ENCODE results near the gene GLB1L3. TPM values are rescaled to one million over a fixed set of nuclear protein-coding genes. Genes with fewer than 3 reads are reported as not detected.
"Not testable (repeated sequence)": the region's sequence is repeated elsewhere in the genome, so short reads cannot be mapped to it uniquely, and the experiment has no call there.

Gene GLB1L3
- total RNA-seq, 2 experiments from 2014 or later = 5.2 to 6.1 TPM

- POLR2A ChIA-PET; DNase-seq; H3K27me3 Mint-ChIP-seq; H3K27ac Mint-ChIP-seq; H3K4me1 Mint-ChIP-seq; H3K4me3 Mint-ChIP-seq; ATAC-seq (ENCODE audit: low read depth): not testable (repeated sequence)
- H3K9me3 Mint-ChIP-seq = peaks cover 13% of the 10 kb centered on the region
- peaks cover 23% of the 10 kb centered on the region for H3K36me3 Mint-ChIP-seq
Measured at GRCh38 chr11:134321373-134321772, 45.2 kb downstream of the GLB1L3 start.

GRCh38 chr11:134322553-134322952, 46.4 kb downstream of the GLB1L3 start:
- no peak overlapping the region for H3K27ac Mint-ChIP-seq
- peaks cover 18% of the 10 kb centered on the region for H3K36me3 Mint-ChIP-seq
- H3K4me3 Mint-ChIP-seq = no peak overlapping the region
- H3K9me3 Mint-ChIP-seq = peaks cover 11% of the 10 kb centered on the region
- POLR2A ChIA-PET = no interaction called here
- H3K27me3 Mint-ChIP-seq = peaks cover 4% of the 10 kb centered on the region
- no peak for ATAC-seq (ENCODE audit: low read depth)
- no peak for DNase-seq
- no peaks in the 10 kb centered on the region for H3K4me1 Mint-ChIP-seq

- H3K27ac Mint-ChIP-seq = no peak overlapping the region
Measured at GRCh38 chr11:134328433-134328832, 52.3 kb downstream of the GLB1L3 start.

GRCh38 chr11:134330611-134331353, 54.6 kb downstream of the GLB1L3 start:
- Mint-ChIP-seq H3K27me3 (peaks cover 42% of the 10 kb centered on the region), H3K4me3 (peak overlapping the region; percentile 84)
- no peak for ATAC-seq (ENCODE audit: low read depth)

More at GRCh38 chr11:134328433-134328832, 52.3 kb downstream of the GLB1L3 start:
- H3K4me3 Mint-ChIP-seq = no peak overlapping the region
- POLR2A ChIA-PET = no interaction called here
- no peaks in the 10 kb centered on the region for H3K9me3 Mint-ChIP-seq
- peaks cover 36% of the 10 kb centered on the region for H3K27me3 Mint-ChIP-seq
- peaks cover 8% of the 10 kb centered on the region for H3K4me1 Mint-ChIP-seq
- ATAC-seq (ENCODE audit: low read depth) (no peak), DNase-seq (no peak)
- no peaks in the 10 kb centered on the region for H3K36me3 Mint-ChIP-seq

GRCh38 chr11:134331354-134332188, 55.4 kb downstream of the GLB1L3 start, which contains the start of gene GLB1L2:
Gene GLB1L2, plus strand, starts transcription at chr11:134331988. Its CDS starts 74 bp downstream, at chr11:134332062.
- POLR2A ChIA-PET = interaction anchor here (1.2 kb wide), 1 partner anchor 56 kb away, joined by 5 read pairs; the partner anchor contains the start of gene GLB1L3
- H3K27ac Mint-ChIP-seq = no peak within 1 kb of the TSS

More at GRCh38 chr11:134330611-134331353, 54.6 kb downstream of the GLB1L3 start:
- H3K4me1 Mint-ChIP-seq = peaks cover 8% of the 10 kb centered on the region
- H3K27ac Mint-ChIP-seq = no peak overlapping the region
- DNase-seq = no peak
- no peaks in the 10 kb centered on the region for H3K9me3 Mint-ChIP-seq
- POLR2A ChIA-PET = no interaction called here
- H3K36me3 Mint-ChIP-seq = no peaks in the 10 kb centered on the region

GRCh38 chr11:134332189-134332631, 56.0 kb downstream of the GLB1L3 start:
- H3K4me3 Mint-ChIP-seq = peak overlapping the region; percentile 64
- peaks cover 42% of the 10 kb centered on the region for H3K27me3 Mint-ChIP-seq
- H3K4me1 Mint-ChIP-seq = peaks cover 8% of the 10 kb centered on the region
- peak; percentile 37 for ATAC-seq (ENCODE audit: low read depth)
- H3K36me3 Mint-ChIP-seq = no peaks in the 10 kb centered on the region
- H3K9me3 Mint-ChIP-seq = no peaks in the 10 kb centered on the region
- no peak for DNase-seq
- no peak overlapping the region for H3K27ac Mint-ChIP-seq
- POLR2A ChIA-PET = interaction anchor here (1.2 kb wide), 1 partner anchor 56 kb away, joined by 5 read pairs; the partner anchor contains the start of gene GLB1L3

More at GRCh38 chr11:134331354-134332188, 55.4 kb downstream of the GLB1L3 start, which contains the start of gene GLB1L2:
- H3K4me1 Mint-ChIP-seq = peaks cover 8% of the 10 kb centered on the region
- peaks cover 42% of the 10 kb centered on the region for H3K27me3 Mint-ChIP-seq
- H3K9me3 Mint-ChIP-seq = no peaks in the 10 kb centered on the region
- H3K36me3 Mint-ChIP-seq = no peaks in the 10 kb centered on the region
- DNase-seq (peak; percentile 87), ATAC-seq (ENCODE audit: low read depth) (peak; percentile 96)
- H3K4me3 Mint-ChIP-seq = peak within 1 kb of the TSS; percentile 84

GRCh38 chr11:134332782-134333181, 56.6 kb downstream of the GLB1L3 start:
- ATAC-seq (ENCODE audit: low read depth) (no peak), DNase-seq (no peak)
- H3K36me3 Mint-ChIP-seq = no peaks in the 10 kb centered on the region
- H3K4me1 Mint-ChIP-seq = peaks cover 8% of the 10 kb centered on the region
- H3K4me3 Mint-ChIP-seq = peak overlapping the region; percentile 64
- POLR2A ChIA-PET = interaction anchor here (1.2 kb wide), 1 partner anchor 57 kb away, joined by 5 read pairs; the partner anchor contains the start of gene GLB1L3
- H3K9me3 Mint-ChIP-seq = no peaks in the 10 kb centered on the region
- H3K27ac Mint-ChIP-seq = no peak overlapping the region
- peaks cover 41% of the 10 kb centered on the region for H3K27me3 Mint-ChIP-seq

GRCh38 chr11:134333312-134333711, 57.1 kb downstream of the GLB1L3 start:
- POLR2A ChIA-PET = no interaction called here
- no peaks in the 10 kb centered on the region for H3K36me3 Mint-ChIP-seq
- no peaks in the 10 kb centered on the region for H3K9me3 Mint-ChIP-seq
- no peak overlapping the region for H3K4me3 Mint-ChIP-seq
- H3K27ac Mint-ChIP-seq = no peak overlapping the region
- peaks cover 41% of the 10 kb centered on the region for H3K27me3 Mint-ChIP-seq
- ATAC-seq (ENCODE audit: low read depth) (no peak), DNase-seq (no peak)
- H3K4me1 Mint-ChIP-seq = peaks cover 8% of the 10 kb centered on the region

GRCh38 chr11:134333946-134334345, 57.8 kb downstream of the GLB1L3 start:
- Mint-ChIP-seq H3K4me1 (peaks cover 8% of the 10 kb centered on the region), H3K27ac (no peak overlapping the region), H3K4me3 (no peak overlapping the region), H3K27me3 (peaks cover 39% of the 10 kb centered on the region), H3K9me3 (no peaks in the 10 kb centered on the region), H3K36me3 (no peaks in the 10 kb centered on the region)
- ATAC-seq (ENCODE audit: low read depth) (no peak), DNase-seq (no peak)
- POLR2A ChIA-PET = no interaction called here

- DNase-seq = no peak
- Mint-ChIP-seq H3K4me1 (peaks cover 8% of the 10 kb centered on the region), H3K36me3 (no peaks in the 10 kb centered on the region), H3K27ac (no peak overlapping the region), H3K27me3 (peaks cover 32% of the 10 kb centered on the region), H3K9me3 (no peaks in the 10 kb centered on the region), H3K4me3 (no peak overlapping the region)
- no peak for ATAC-seq (ENCODE audit: low read depth)
- POLR2A ChIA-PET = no interaction called here
Measured at GRCh38 chr11:134334796-134335571, 58.8 kb downstream of the GLB1L3 start.

- Mint-ChIP-seq H3K4me1 (peaks cover 4% of the 10 kb centered on the region), H3K27me3 (peaks cover 19% of the 10 kb centered on the region), H3K27ac (no peak overlapping the region), H3K4me3 (no peak overlapping the region), H3K9me3 (no peaks in the 10 kb centered on the region), H3K36me3 (no peaks in the 10 kb centered on the region)
- POLR2A ChIA-PET = no interaction called here
- ATAC-seq (ENCODE audit: low read depth) (no peak), DNase-seq (no peak)
Measured at GRCh38 chr11:134337051-134337450, 60.9 kb downstream of the GLB1L3 start.

GRCh38 chr11:134338068-134338467, 61.9 kb downstream of the GLB1L3 start:
- H3K4me3 Mint-ChIP-seq = no peak overlapping the region
- no peak for DNase-seq
- H3K27me3 Mint-ChIP-seq = peaks cover 12% of the 10 kb centered on the region
- ATAC-seq (ENCODE audit: low read depth) = no peak
- no peak overlapping the region for H3K27ac Mint-ChIP-seq
- no peaks in the 10 kb centered on the region for H3K36me3 Mint-ChIP-seq
- H3K9me3 Mint-ChIP-seq = no peaks in the 10 kb centered on the region
- POLR2A ChIA-PET = no interaction called here
- H3K4me1 Mint-ChIP-seq = no peaks in the 10 kb centered on the region

- no peak overlapping the region for H3K27ac Mint-ChIP-seq
- no peak overlapping the region for H3K4me3 Mint-ChIP-seq
- POLR2A ChIA-PET = no interaction called here
- no peaks in the 10 kb centered on the region for H3K4me1 Mint-ChIP-seq
- H3K36me3 Mint-ChIP-seq = no peaks in the 10 kb centered on the region
- peaks cover 6% of the 10 kb centered on the region for H3K27me3 Mint-ChIP-seq
- no peak for DNase-seq
- ATAC-seq (ENCODE audit: low read depth) = no peak
- H3K9me3 Mint-ChIP-seq = no peaks in the 10 kb centered on the region
Measured at GRCh38 chr11:134338654-134339053, 62.5 kb downstream of the GLB1L3 start.

Data from activated naive CD8-positive, alpha-beta T cell treated with anti-CD3 and anti-CD28 coated beads, Interleukin-2, amount 10 ng/mL, durations not matched to agents 7 days and 5 days (primary cell).